HG02642 (cell line): ENCODE data around the gene CDYL2.

Experiments used
- ATAC-seq: cut with Tn5 transposase; IDR thresholded peaks from one replicate; pipeline ENCODE4 v1.9.1; 2021; ENCODE audit warnings: mild to moderate bottlenecking; ENCODE audit not compliant: unreplicated experiment, poor library complexity

The CDYL2 gene

GRCh38 chr16:80681436-80681835 lies 123.0 kb downstream of the CDYL2 start:
- ATAC-seq = no peak

GRCh38 chr16:80680839-80681238 lies 123.6 kb downstream of the CDYL2 start:
- no peak for ATAC-seq

- ATAC-seq = no peak
These were observed 124.4 kb downstream of the CDYL2 start for GRCh38 chr16:80680046-80680445.

GRCh38 chr16:80674884-80675283 lies 129.5 kb downstream of the CDYL2 start:
- no peak for ATAC-seq

GRCh38 chr16:80672379-80672778 lies 132.0 kb downstream of the CDYL2 start:
- no peak for ATAC-seq

GRCh38 chr16:80671281-80671849 lies 133.0 kb downstream of the CDYL2 start:
- ATAC-seq = peak; percentile 71

GRCh38 chr16:80670170-80670865 lies 134.1 kb downstream of the CDYL2 start:
- ATAC-seq = no peak

GRCh38 chr16:80669673-80670072 lies 134.7 kb downstream of the CDYL2 start:
- ATAC-seq = no peak

GRCh38 chr16:80667925-80668324 lies 136.5 kb downstream of the CDYL2 start:
- no peak for ATAC-seq

GRCh38 chr16:80667251-80667560 lies 137.2 kb downstream of the CDYL2 start:
- ATAC-seq = no peak

- ATAC-seq = no peak
These were observed 137.8 kb downstream of the CDYL2 start for GRCh38 chr16:80666378-80667250.

GRCh38 chr16:80665356-80665755 lies 139.0 kb downstream of the CDYL2 start:
- no peak for ATAC-seq

- ATAC-seq = no peak
These were observed 139.6 kb downstream of the CDYL2 start for GRCh38 chr16:80664786-80665185.

- no peak for ATAC-seq
These were observed 140.2 kb downstream of the CDYL2 start for GRCh38 chr16:80664226-80664625.

GRCh38 chr16:80663078-80663477 lies 141.3 kb downstream of the CDYL2 start:
- no peak for ATAC-seq

- no peak for ATAC-seq
These were observed 144.5 kb downstream of the CDYL2 start for GRCh38 chr16:80659865-80660264.

- ATAC-seq = peak; percentile 88
These were observed 147.7 kb downstream of the CDYL2 start for GRCh38 chr16:80656711-80657150.

GRCh38 chr16:80656161-80656560 lies 148.2 kb downstream of the CDYL2 start:
- no peak for ATAC-seq

- no peak for ATAC-seq
These were observed 148.6 kb downstream of the CDYL2 start for GRCh38 chr16:80655751-80656150.

- ATAC-seq = no peak
These were observed 150.1 kb downstream of the CDYL2 start for GRCh38 chr16:80654094-80654862.

GRCh38 chr16:80652441-80652840 lies 152.0 kb downstream of the CDYL2 start:
- ATAC-seq = no peak
